ENCODE measurements around the gene ARHGEF10L.

Gene ARHGEF10L

GRCh38 chr1:17658837-17659236, 119.3 kb downstream of the ARHGEF10L start:
- TF ChIP-seq CTCF (IDR thresholded peaks at IDR 0.05; ENCODE audit: control insufficient read depth, insufficient read depth, low read depth, low read length, missing control alignments) = no peak
- DNase-seq (ENCODE audit: low read depth) = no peak
- no peak overlapping the region for H3K4me3 ChIP-seq (ENCODE audit: control insufficient read depth, low read depth, low read length)

GRCh38 chr1:17661546-17662157, 122.2 kb downstream of the ARHGEF10L start:
- H3K4me3 ChIP-seq (ENCODE audit: control insufficient read depth, low read depth, low read length) = no peak overlapping the region
- DNase-seq (ENCODE audit: low read depth) = no peak
- TF ChIP-seq CTCF (IDR thresholded peaks at IDR 0.05; ENCODE audit: control insufficient read depth, insufficient read depth, low read depth, low read length, missing control alignments) = peak; percentile 83

- no peak overlapping the region for H3K4me3 ChIP-seq (ENCODE audit: control insufficient read depth, low read depth, low read length)
- no peak for DNase-seq (ENCODE audit: low read depth)
- no peak for TF ChIP-seq CTCF (IDR thresholded peaks at IDR 0.05; ENCODE audit: control insufficient read depth, insufficient read depth, low read depth, low read length, missing control alignments)
Measured at GRCh38 chr1:17662296-17662695, 122.8 kb downstream of the ARHGEF10L start.

GRCh38 chr1:17662786-17663185, 123.3 kb downstream of the ARHGEF10L start:
- H3K4me3 ChIP-seq (ENCODE audit: control insufficient read depth, low read depth, low read length) = no peak overlapping the region
- DNase-seq (ENCODE audit: low read depth) = no peak
- TF ChIP-seq CTCF (IDR thresholded peaks at IDR 0.05; ENCODE audit: control insufficient read depth, insufficient read depth, low read depth, low read length, missing control alignments) = no peak

GRCh38 chr1:17663646-17664045, 124.1 kb downstream of the ARHGEF10L start:
- TF ChIP-seq CTCF (IDR thresholded peaks at IDR 0.05; ENCODE audit: control insufficient read depth, insufficient read depth, low read depth, low read length, missing control alignments) = no peak
- no peak for DNase-seq (ENCODE audit: low read depth)
- H3K4me3 ChIP-seq (ENCODE audit: control insufficient read depth, low read depth, low read length) = no peak overlapping the region

- DNase-seq (ENCODE audit: low read depth) = no peak
- no peak for TF ChIP-seq CTCF (IDR thresholded peaks at IDR 0.05; ENCODE audit: control insufficient read depth, insufficient read depth, low read depth, low read length, missing control alignments)
- H3K4me3 ChIP-seq (ENCODE audit: control insufficient read depth, low read depth, low read length) = no peak overlapping the region
Measured at GRCh38 chr1:17664322-17664721, 124.8 kb downstream of the ARHGEF10L start.

GRCh38 chr1:17665054-17665453, 125.6 kb downstream of the ARHGEF10L start:
- no peak for TF ChIP-seq CTCF (IDR thresholded peaks at IDR 0.05; ENCODE audit: control insufficient read depth, insufficient read depth, low read depth, low read length, missing control alignments)
- DNase-seq (ENCODE audit: low read depth) = no peak
- no peak overlapping the region for H3K4me3 ChIP-seq (ENCODE audit: control insufficient read depth, low read depth, low read length)
